Cerebellar nuclear complex (tissue), 1 donor: Measurements from ENCODE around the gene AATF.

Experiments
- DNase-seq, 2 experiments: peaks; one replicate each; lab custom pipeline; 2025; lab: John Stamatoyannopoulos, UW

Gene AATF

DNA sequence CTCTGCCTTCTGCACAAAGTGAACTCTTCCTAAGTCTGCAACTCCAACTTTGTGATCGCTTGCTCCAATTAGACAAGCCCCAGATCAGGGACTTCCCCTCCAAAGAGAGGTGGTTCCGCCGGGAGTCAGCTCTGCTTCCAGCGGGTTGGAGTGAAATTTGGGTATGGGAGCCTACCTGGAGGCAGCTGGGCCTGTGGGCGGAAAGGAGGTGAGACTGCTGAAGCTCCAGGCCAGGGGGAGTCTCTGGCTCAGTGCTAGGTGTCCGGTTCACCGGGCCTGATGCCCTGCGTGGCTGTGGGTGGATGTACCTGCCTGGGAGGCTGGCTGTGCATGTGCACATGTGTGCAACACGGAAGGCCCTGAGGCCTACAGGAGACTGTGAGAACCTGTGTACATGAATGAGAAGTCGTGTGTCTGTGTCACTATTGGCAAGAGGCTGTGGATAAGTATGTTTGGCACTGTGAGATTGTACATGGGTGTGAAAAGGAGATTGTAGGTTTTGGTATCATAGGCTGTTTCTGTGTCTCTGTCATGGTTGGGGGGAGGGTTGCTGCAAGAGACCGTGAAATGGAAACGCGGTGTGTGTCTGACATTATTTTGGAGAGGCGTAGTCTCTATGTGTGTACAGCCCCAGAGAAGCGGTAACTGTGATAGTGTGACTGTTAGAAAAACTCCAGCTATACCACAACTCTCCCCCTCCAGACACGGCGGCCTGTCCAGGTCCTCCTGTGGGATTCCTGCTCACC, 7.3 kb upstream of the AATF start:
- no peak for DNase-seq

DNA sequence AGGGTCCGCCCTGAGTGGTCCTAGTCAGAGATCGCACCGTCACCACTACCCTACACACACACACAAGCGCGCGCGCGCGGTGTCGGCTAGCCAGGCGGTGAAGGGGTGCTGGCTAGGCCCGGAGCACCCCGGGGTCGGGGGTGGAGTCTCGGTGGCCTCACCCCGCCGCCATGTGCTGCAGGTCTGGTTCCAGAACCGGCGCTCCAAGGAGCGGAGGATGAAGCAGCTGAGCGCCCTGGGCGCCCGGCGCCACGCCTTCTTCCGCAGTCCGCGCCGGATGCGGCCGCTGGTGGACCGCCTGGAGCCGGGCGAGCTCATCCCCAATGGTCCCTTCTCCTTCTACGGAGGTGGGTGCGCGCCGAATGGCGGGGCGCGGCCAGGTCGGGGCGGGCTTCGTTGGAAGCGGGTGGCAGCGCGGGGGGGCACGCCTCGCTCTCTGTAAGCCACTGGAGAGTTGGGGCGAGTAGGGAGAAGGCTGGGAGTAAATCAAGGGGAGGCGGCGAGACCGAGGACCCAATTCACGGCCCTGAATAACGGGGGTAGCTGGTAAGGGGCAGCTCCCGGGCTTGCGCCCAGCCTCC, 6.6 kb upstream of the AATF start:
- no peak for DNase-seq

DNA sequence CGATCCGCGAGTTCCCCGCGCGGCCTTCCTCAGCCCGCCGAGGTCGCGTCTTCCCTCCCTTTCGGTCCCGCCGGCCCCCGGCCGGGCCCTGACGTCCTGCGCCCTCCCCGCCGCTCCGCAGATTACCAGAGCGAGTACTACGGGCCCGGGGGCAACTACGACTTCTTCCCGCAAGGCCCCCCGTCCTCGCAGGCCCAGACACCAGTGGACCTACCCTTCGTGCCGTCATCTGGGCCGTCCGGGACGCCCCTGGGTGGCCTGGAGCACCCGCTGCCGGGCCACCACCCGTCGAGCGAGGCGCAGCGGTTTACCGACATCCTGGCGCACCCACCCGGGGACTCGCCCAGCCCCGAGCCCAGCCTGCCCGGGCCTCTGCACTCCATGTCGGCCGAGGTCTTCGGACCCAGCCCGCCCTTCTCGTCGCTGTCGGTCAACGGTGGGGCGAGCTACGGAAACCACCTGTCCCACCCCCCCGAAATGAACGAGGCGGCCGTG, 6.1 kb upstream of the AATF start:
- DNase-seq = no peak

DNA sequence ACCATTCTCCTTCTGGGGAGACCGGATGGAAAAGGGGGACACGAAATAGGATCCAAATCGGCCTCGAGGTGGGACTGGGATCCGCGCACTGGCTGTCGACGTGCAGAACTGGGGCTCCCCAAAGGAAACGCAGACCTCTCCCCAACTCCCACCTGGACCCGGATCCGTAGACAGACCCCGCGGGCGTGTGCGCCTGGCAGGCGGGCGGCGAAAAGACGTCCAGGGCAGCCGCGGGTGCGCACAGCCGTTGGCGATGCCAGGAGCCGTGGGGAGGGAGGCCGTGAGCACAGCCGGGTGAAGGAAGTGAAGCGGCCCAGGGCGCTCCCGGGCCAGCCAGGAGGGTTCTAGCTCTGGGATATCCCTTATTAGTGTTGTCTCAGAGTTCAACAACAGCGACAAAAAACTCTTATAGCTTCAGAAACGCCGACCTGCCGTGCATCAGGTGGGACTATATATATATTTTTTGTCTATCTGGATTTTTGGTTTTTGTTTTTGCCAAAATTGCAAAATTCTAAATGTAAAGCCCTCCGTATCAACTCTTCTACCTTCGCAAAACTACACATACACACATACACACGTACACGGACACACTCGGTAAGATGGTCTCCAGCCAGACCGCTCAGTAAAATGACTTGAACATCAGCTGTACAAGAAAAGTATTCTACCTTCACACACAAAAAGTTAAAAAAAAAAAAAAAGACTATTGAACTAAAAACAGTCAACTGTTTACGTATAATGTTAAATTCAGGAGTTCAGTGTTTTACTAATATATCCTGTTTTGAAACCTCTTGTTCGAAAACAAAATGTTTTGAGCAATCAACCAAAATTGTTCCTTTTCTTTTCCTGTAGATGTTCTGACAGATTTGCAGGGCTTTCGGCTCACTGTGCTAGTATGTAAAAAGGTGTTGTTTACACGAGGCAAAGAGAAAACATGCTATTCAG, 5.2 kb upstream of the AATF start:
- DNase-seq = no peak

DNA sequence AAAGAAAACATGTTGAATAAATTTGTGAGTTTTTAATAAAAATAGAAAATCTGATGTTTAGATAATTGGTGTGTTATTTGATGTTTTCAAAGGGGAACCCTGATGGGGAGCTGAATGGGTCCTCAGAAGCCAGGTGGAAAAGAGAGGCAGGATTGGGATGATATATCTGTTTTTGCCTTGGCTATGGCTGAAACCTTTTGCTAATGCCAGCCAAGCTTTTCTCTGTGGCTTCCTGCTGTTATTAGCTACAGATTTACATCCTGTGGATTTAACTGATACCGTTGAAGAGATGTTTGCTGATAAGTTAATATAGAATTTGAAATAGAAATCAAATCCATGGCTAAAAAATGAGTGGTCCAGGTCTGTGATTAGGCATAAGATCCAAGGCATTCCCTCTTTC, 4.2 kb upstream of the AATF start:
- DNase-seq = no peak

DNA sequence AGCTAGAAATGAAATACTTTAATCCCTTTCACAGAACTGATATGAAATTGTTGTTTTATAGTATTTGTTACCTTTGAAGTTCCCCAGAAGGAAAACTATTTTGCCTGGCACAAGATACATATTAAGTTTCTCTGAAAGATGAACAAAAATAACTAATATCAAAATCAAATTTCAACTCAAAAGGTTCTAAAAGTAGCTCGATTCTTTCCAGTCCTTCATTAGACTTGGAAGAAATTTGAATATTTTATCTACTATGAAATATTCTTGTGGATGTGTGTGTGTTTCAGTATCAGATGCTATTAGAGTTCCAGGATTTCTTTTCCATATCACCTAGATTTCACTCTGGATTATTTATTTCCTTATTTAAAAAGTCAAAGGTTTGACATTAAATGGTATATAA, 3.6 kb upstream of the AATF start:
- DNase-seq = no peak

DNA sequence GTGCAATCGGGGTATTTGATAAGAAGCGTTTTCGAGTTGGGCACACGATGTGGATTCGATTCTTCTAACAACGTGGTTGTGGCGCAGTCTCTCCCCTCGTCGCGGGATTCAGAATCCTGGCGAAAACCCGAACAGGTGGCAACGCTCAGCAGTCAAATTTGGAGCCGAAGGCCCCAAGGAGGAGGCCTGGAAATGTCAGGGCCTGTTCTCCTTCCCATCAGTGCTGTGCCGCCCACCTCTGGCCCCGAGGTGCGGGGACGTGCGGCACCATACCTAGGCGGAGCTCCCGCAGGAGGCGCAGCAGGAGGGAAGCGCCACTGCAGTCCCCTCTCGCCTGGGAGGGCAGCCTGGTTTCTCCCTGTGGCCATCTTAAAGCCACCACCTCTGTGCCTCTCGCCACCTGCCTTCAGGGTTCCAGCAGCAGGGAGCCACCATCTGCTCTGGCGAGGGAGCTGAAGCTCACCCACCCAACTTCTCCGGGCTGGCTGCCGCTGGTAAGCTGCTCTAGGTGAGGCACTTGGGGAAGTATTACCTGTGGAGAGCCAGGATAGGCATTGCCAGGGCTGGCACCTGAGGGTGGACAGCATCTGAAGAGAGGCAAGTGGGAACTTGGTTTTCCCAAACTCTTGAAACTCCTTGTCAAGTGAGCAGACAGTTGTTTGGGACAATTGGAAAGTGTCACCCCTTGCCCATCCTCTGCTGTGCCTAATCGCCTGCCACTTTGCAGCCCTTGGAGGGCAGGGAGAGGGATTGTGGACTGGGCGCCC, 2.6 kb upstream of the AATF start:
- DNase-seq = no peak

DNA sequence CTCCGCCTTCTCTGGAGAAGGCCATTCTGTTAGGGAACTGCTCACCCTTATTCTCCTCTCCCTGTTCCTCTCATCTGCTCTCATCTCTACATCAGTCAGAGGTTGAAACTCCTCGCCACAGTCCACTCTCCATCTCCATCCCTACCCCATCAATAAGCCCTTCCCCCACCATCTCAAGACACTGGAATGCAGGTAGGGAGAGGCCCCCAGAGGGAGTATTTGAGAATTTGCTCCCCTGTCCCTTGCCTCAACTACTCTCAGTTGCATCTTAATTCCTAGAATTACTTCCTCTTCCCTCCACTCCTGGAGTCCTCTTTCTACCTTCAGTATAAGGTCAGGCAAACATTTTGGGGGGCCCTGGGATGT, 2.0 kb upstream of the AATF start:
- DNase-seq = no peak

DNA sequence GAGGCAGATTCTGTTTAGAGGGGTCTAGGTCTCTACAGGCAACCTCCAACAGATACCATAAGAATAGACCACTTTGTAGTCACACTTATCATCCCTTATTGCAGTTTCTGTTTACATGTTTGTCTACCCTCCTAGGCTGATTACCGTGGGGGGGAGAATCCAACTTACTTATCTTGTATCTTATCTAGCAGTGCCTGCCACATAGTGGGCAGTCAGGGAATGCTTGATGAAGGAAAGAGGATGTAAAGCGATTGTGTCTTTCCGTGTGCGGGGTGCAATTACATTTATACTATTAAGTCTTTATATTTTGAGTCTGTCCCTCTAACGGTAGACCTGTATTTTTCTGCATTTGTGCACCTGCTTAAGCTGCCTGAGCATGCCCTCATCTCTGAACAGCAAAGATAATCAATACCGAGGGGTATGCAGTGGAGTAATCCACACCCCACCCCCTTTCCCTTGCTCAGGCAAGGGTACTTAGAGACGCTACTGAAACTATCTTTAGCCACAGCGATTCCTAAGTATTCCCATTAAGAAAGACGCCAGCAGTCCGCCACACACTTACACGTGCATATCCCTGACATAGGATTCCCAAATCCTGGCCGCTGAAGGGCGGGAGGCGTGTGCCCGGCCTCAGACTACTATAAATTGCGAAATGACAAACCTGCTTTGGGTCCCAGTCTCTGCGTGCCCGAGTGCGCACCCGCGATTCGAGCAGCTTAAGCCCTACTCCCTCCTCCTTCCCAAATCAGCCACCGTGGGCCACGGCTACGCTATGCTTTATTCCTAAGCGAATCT, 635 bp upstream of the AATF start:
- DNase-seq = no peak

DNA sequence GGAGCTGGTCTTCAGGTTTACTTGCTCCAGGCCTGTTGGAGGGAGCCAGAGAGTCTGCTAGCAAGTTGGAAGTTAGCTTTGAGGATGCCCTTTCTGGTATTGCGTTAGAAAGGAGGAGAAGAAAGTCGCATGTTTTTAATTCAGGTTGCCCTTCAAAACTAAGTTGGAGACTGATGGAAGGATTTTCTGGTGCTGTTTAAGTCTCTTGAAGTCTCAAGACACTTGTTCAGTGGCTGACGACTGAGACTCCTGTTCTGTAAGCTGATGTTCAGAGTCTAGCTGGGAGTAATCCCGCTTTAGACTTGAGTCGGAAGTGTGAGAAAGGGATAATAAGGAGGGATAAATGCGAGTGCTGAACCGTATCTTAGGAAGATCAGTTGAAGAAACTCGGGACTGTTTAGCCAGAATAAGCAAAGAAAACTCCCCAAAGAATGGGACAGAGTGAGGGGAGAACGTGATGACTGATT, 740 bp downstream of the AATF start:
- DNase-seq = no peak

DNA sequence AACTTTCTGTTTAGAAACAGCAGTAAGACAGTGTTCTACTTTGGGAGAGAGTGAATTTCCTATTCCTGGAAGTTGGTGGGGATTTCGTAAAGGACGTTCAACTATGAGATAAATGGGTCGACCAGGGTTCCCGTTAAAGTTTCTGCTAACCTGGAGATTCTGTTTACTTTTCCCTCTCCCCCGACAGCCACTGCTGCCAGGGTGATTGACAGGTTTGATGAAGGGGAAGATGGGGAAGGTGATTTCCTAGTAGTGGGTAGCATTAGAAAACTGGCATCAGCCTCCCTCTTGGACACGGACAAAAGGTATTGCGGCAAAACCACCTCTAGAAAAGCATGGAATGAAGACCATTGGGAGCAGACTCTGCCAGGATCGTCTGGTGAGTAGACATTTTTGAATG, 1.3 kb downstream of the AATF start:
- DNase-seq = no peak

DNA sequence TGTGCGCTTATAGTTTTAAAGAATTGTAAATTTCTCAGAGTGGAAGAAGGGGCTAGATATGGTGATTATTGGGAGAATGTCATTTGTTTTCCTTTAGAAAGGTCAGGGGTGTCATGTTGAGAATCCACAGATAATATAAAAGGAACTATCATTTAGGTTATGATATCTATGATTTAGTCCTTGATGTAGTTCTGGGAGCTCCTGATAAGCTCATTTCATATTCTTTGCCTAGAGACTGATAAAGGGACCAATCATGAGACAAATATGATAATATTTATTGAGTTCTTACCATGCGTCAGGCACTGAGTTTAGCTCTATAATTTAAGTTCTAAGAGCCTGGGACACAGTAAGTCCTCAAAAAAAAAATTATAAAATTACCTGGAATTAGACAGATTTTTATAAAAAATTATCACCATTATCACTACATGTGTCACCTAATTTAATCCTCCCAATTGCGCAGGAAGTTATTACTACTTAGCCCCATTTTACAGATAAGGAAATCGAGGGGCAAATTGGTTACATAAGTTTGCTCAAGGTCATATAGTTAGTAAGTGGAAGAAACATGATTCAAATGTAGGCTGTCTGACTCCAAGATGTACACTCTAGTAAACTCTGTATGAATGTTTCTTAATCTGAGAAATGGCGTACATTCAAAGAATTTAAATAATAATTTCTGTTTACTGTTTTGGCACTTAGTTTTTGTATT, 2.5 kb downstream of the AATF start:
- DNase-seq = no peak

DNA sequence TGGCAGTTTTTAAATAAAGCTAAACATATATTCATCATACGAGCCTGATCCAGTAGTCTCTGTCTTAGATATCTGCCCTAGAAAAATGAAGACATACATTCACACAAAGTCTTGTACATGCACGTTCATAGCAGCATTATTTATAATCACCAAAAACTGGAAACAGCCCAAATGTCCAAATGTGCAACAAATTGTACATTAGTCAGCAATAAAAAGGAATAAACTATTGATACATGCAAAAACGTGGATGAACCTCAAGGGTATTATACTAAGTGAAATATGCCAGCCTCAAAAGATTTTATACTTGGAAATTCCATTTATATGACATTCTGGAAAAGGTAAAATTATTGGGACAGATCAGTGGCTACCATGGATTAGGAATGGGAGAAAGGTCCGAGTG, 22.8 kb downstream of the AATF start:
- DNase-seq = no peak

DNA sequence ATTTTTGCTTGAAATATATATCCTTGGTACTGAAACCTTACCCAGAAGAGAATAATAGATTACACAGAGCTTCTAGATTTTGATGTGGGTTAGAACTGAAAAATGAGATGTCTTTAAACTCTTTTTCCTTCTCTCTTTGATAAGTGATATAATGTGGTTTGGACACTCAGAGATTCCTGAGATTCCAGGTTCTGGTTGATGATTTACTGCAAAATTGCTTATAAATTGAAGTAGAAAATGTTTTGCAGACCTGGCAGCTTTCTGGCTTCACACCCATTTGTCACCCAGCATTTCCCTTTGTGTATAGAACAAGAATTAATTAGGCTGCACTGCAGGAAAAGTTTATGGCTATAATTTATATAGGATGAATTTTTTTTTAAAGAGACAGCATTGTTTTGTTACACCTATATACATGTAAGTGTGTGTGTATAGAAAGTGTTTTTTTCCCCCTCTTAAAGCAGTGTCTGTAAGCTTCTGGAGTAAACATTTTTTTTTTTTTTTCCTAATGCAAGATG, 23.5 kb downstream of the AATF start:
- DNase-seq = no peak

DNA sequence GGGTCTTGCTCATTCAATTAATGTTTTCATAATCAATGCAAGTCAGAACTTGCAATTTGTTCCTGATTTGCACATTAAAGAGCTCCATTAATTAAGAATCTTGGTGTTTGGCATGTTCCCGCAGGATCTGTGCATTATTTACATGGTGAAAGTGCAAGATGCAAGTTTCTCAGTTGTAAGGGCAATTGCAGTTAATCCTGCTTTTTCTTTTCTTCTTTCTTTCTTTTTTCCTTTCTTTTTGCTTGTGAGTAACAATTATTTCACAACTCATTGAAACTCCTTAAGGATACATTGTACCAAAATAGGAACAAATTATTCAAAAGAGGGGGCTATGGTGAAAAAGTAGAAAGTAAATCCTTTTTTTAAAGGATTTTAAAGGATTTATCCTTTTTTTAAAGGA, 24.2 kb downstream of the AATF start:
- DNase-seq = no peak

DNA sequence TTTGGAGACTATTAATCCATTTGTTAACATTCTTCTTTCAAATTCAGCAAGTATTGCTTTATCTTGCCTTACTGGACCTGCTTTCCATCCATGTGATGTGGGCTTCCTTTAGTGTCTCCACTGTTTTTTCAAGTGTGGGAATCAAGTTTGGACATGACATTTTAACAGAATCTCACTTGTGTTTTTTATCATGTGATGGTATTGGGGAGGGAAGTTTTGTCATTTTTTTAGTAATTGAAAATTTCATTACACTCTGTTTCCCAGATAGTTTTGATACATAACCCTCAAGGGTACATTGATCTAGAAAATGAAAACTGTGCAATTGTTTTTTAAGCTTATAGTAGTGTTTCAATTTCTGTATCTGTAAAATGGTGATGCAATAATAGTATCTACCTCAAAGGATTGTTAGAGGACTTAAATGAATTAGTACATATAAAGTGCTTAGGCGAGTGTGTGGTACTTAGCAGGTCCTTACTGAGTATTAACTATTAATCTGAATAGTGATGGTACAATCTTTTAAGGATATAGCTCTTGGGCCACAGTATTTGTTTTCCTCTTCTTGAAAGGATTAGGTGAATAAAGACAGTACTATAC, 27.3 kb downstream of the AATF start:
- no peak for DNase-seq

DNA sequence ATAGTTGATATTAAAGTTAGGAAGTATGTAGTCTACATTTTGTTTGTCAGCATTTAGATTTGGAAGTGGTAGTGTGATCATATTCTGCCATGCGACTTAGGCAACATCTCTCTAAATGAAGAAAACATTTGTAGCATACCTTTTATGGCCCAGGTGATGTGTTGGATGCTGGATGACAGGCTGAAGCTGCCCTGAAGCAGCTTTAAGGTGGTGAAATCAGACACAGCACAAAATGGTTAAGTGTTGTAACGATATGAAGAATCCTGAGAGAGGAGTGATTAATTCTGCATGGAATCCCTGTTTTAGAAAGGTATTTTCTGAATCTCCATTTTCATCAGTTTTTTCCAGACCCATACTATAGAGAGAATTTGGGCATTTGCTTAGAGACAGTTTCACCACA, 28.3 kb downstream of the AATF start:
- no peak for DNase-seq

DNA sequence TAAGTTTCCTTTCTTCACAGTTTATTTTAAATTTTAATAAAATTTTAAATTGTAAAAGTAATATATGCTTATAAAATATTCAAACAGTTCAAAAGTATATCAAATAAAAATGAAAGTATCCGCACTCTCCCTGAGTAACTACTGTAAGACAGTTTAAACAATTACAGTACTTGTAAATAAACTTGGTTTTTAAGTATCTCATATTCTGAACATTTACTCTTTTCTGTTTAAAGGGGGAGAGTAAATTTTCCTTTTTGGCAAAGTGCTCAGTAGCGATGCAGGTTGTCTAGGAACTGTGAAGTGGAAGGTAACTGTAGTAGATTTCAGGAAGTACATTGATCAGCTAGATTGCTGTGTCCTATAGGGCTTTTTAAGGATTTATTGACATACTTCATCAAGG, 28.8 kb downstream of the AATF start:
- DNase-seq = no peak

DNA sequence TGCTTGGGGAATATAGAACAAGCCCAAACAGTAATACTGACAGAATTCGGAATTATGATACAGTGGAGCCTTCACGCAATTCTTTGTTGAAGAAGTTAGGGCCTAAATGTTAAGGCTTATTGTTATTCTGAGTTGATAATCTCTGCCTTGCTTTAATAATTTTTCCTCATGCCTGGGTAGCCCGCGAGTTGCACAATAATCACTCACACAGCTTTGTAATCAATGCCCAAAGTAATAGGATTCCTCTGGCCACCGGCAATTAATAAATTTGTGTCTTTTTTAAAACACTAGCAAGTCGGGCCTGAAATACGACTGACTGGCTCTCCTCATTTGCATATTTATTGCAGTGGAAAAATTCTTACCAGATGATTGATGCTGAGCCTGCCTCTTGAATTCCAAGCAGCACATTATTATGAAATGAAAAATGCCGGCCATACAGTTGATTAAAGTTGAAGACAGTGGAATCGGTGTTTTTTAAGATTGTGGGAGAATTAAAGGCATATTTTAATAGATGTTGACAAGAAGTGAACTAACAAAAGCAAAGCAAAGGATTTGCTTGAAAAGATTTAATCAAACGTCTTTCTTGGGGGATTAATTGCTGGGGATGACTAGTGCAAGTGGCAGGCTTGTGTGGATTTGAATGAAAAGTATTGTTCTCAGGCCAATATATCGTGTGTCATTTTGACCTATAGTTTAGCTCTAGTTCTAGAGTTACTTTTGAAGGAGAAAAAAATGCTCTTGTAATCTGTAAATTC, 30.2 kb downstream of the AATF start:
- DNase-seq = no peak
